Heart left ventricle (tissue), 13 donors: ENCODE measurements around the gene B3GNT2.

ENCODE experiments used
- CTCF ChIP-seq, 12 donors: fragments of 200-600 bp; sonication (generic) in 4 of 12; IDR thresholded peaks; one replicate each; pipeline versions ENCODE4 v1.5.0 to v1.8.0; 2018 to 2022; ENCODE audit warnings: antibody characterized with exemption in 12 of 12, mild to moderate bottlenecking in 5 of 12
- POLR2A ChIP-seq, 2 donors: fragments of 450-650 bp; IDR thresholded peaks; one replicate each; pipeline ENCODE4 v1.6.1; 2017; ENCODE audit warnings: antibody characterized with exemption in 2 of 2, mild to moderate bottlenecking in 2 of 2, moderate library complexity in 2 of 2
- donor health status: ischemic (EF 13 %, LVEDD 7.1; RV severe dilation, severe dysfunction).
- donor health status: DM: no; HTN: yes; CAD: no.
- donor health status: DM: no; HTN: no; CAD: no.
- donor health status: ischemic (EF 25% LVEDD 6.9; RV normal size, moderate dysfunction).
- donor health status: ischemic (EF 25% LVEDD 5.7; RV mildly dilated, moderate dysfunction).
- donor health status: ischemic (EF 35%, LVEDD 5.7; RV mildly dilated, moderate dysfunction).
- donor health status: nonischemic (EF 11% LVEDD 7.7; RV severe dilation, severe dysfunction).
- donor health status: DM: yes; HTN: yes; CAD: no.
- donor health status: PGD.
- donor health status: ischemic (EF 29% LVEDD 5.4; RV normal size, mild dysfunction).
- donor health status: nonischemic (EF 23%, LVEDD 6.1; RV moderate dilation, normal function).

GRCh38 chr2:62236499-62236898, 40.6 kb downstream of the B3GNT2 start:
- TF ChIP-seq CTCF (IDR thresholded peaks at IDR 0.05): no peak
- TF ChIP-seq POLR2A (IDR thresholded peaks at IDR 0.05): no peak
